Endometrial microvascular endothelial cells (primary cell): ENCODE data around the gene OLFML2A. TPM values are rescaled to one million over a fixed set of nuclear protein-coding genes. Genes with fewer than 3 reads are reported as not detected.
"Not testable (repeated sequence)": the region's sequence is repeated elsewhere in the genome, so short reads cannot be mapped to it uniquely, and the experiment has no call there.

Experiments
- in situ Hi-C: cut with HindIII; loops from 2 replicates; pipeline ENCODE4 v1.10.0; 2017; ENCODE audit warnings: low sequenced_read_pairs, low pct_unique_long_range_greater_than_20kb; ENCODE audit errors: inconsistent ontology term
- total RNA-seq: library from RNA; depleted of rRNA; stranded (reverse); fragments of >200 nt; gene quantifications from one replicate; pipeline ENCODE4 v1.2.3, GENCODE V29; 2015; ENCODE audit errors: inconsistent ontology term

Gene OLFML2A
- total RNA-seq: not detected

DNA sequence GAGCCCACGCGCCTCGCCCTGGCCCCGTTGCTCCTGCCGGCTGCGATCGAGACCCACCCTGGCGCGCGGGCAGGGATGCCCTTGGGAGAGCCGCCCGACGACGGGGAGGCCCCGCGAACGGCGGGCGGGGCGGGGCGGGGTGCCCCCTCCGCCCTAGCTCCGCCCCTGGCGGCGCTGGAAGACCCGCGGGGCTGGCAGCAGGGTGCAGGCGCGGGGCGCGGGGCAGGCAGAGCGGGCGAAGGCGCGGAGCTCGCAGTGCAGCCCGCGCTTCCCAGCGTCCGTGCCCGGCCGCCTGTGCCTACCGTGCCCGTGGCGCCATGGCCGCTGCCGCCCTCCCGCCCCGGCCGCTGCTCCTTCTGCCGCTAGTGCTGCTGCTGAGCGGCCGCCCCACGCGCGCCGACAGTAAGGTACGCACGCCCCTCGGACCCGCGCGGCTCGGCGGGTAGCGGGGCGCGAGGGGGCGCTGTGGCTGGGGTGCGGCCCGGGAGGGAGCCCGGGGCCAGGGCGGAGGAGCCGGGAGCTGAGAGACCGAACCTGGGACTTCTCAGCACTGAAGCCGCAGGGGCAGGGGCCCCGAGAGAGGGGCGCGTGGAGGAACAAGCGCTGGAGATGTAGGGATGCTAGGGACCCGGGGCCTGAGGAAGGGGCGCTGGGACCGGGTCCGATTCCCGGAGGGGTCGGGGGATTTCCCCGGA lies at the start of gene OLFML2A:
Gene OLFML2A (plus strand): TSS at position 180 of the 695 bp plus-strand sequence. CDS start 138 bp downstream, at position 318.
- in situ Hi-C loops: no loop called here

DNA sequence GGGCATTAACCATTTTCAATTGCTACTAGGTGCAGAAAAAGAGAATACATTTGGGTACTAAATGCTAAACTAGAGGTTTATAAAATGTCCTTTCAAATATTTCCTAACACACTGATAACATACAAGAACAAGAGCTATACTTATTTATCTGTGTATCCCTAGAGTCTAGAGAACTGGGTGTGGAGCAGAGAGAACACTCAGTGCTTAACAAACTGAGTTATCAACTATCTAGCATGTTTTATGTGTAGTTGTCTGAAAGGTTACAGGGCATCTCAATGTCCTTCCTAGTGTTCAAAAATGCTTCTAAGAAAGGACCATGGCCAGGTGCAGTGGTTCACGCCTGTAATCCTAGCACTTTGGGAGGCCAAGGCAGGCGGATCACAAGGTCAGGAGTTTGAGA lies 46.2 kb upstream of the OLFML2A start:
- in situ Hi-C loops: no loop called here

DNA sequence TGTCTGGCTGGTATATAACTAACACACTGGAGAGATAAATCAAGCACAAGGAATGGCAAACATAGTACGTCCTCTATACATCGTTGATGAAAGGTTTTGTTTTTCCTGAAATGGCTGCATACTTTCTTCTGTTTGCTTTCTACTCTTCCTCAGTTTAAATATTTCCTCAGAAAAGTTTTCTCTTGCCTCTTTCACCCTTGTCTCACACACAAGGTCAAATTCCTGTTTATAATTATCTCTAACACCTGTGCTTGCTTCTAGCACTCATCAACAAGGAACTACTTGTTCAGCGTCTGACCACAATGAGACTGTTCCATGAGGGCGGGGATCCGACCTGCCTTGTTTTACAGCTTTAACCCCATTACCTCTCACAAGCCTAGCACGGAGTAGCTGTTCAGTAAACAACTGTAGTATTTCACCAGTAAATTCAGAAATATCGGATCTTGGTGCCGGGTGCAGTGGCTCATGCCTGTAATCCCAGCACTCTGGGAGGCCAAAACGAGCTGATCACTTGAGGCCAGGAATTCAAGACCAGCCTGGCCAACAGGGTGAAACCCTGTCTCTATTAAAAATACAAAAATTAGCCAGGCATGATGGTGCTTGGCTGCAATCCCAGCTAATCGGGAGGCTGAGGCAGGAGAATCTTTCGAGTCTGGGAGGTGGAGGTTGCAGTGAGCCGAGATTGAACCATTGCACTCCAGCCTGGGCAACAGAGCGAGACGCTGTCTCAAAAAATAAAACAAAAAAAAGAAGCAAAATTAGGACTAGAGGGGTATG lies 42.8 kb upstream of the OLFML2A start:
- in situ Hi-C loops: no loop called here

DNA sequence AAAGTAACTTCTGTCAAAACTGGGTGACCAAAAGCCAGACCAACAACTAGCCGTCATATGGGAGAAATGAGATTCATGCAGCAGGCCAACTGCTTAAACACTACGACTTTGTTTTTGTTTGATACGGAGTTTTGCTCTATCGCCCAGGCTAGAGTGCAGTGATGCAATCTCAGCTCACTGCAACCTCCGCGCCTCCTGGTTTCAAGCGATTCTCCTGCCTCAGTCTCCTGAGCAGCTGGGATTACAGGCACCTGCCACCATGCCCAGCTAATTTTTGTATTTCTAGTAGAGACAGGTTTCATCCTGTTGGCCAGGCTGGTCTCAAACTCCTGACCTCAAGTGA lies 42.2 kb upstream of the OLFML2A start:
- in situ Hi-C loops: not testable (repeated sequence)

DNA sequence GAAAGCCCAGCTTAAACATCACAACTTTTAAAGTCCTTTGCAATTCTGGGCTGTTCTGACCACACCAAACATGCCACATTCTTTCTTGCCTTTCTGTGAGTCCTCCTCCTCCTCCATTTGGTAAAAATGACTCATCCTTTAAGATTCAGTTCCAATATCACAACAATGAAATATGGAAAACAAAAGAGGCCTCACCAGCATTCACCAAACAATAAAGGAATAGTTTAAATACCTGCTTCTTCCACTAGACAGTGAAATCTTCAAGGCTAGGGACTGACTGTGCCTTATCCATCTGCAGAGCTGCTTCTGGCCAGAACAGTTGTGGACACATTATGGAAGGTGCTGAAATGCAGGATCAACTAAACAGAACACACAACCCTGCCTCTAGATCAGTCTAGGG lies 41.8 kb upstream of the OLFML2A start:
- in situ Hi-C loops: no loop called here

DNA sequence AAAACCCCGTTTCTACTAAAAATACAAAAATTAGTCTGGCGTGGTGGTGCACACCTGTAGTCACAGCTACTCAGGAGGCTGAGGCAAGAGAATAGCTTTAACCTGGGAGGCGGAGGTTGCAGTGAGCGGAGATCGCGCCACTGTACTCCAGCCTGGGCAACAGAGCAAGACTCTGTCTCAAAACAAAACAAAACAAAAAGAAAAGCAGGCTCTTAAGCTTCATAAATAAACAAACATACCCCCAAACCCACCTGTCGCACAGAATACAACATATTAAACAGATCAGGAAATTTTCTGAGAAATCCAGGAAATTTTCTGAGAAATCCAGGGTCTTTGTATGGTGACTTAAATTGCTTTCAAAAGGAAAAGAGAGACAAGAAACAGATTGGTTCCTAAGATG lies 38.9 kb upstream of the OLFML2A start:
- in situ Hi-C loops: not testable (repeated sequence)

DNA sequence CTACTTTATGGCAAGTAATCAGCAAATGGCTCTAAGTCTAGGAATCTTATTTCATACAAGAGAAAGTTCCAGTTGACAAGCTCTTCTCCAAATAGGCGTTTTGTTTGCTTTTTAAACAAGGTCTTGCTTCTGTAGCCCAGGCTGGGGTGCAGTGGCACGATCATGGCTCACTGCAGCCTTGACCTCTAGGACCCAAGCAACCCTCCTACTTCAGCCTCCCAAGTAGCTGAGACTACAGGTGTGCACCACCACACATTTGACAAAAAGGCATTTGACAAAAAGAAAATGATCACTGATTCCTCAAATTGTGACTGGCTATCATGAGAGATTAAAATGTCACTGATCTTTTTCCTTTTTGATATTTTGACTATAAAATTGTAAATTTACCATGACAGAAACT lies 37.6 kb upstream of the OLFML2A start:
- in situ Hi-C loops: no loop called here

DNA sequence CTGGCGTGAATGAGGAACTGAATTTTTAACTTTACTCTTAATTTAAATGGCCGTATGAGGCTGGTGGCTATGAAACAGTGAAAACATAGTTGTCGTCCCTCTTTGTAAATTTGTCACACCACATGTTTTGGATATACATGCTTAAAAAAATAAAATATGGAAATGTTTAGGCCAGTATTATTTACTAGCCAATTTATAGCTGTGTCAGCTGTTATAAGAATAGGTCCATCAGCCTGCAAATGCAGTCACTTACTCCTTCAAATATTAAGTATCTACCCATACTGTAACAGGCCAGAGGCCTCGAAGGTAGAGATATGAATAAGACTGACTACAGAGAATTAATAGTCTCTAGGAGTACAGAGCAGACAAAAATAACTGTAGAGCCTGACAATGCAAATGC lies 35.8 kb upstream of the OLFML2A start:
- in situ Hi-C loops: no loop called here

DNA sequence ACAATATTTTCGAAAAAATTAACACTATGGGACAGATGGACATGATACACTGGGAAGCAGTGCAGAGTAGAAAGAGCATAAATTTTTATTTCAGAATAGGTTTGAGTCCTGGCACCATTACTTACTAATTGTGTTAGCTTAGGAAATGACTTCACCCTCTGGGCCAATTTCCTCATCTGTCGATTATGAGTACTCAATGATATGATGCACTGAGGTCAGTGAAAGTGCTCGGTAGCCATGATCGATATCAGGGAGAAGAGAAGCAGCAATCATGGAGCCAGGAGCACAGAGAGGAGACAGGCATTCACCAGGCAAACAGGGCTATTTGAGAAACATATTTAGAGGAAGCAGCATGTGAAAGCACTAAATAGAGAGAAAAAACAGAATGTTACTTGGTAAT lies 35.3 kb upstream of the OLFML2A start:
- in situ Hi-C loops: no loop called here

DNA sequence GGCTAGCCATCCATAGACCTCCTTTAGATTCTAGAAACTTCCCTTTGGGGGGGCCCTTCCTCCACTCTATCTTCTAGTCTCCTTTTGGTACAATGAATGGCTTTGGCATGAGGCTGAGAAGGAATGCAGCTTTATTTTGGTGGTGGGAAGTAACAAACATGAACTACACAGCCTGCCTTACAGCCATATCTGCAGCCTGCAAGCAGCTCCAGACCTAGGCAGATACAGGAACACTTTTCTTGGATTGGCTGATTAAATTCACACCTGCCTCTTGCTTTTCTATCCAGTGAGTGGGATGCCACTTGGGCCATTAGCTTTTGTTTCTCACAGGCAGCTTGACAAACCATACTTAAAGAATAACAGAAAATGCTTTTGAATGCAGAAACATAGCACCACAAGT lies 34.0 kb upstream of the OLFML2A start:
- in situ Hi-C loops: no loop called here

DNA sequence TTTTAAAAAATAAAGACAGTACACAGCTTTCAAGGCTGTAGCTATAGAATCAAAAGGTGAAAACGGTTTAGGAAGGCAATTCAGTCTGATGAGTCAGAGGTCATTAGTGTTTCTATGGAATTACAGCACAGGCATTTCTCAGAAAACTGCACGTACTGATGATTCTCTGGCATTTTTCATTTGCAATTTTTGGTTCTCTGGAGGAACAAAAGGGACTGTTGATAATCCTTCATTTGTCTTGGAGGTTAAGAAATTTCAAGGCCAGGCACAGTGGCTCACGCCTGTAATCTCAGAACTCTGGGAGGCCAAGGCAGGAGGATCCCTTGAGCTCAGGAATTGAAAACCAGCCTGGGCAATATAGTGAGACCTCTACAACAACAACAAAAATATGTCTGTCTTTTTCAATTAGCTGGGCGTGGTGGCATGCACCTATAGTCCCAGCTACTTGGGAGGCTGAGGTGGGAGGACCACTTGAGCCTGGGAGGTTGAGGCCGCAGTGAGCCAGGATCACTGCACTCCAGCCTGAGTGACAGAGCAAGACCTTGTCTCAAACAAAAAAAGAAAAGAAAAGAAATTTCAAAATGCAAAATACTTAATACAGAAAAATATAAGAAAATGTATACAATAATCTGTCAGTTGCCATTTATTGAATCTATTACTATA lies 33.1 kb upstream of the OLFML2A start:
- in situ Hi-C loops: no loop called here

DNA sequence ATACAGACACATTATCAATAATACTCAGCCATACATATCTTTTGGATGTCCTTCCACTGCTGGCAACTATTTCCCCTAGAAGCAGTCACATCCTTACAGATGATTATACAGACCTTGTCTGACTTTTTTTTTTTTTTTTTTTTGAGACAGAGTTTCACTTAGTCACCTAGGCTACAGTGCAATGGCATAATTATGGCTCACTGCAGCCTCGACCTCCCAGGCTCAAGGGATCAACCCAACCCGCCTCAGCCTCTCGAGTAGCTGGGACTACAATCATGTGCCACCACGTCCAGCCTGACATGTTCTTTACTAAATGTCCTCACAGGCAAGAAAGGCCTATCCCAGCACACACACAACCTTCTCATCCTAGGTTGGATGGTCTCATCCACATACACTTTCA lies 29.9 kb upstream of the OLFML2A start:
- in situ Hi-C loops: no loop called here

DNA sequence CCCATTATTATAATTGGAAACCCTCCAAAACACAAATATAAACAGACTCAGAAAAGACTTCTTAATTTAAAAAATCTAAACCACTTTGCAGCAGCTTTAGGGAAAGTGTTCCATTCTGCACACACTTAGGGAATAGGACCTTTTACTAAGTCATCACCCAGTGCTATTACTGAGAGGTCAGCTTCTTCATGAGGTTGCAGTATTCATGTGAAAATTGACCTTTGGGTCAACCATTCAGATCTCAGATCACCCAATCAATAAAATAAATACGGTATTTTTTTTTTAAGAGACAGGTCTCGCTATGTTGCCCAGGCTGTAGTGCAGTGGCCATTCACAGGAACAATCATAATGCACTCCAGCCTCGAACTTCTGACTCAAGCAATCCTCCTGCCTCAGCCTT lies 27.6 kb upstream of the OLFML2A start:
- in situ Hi-C loops: no loop called here

DNA sequence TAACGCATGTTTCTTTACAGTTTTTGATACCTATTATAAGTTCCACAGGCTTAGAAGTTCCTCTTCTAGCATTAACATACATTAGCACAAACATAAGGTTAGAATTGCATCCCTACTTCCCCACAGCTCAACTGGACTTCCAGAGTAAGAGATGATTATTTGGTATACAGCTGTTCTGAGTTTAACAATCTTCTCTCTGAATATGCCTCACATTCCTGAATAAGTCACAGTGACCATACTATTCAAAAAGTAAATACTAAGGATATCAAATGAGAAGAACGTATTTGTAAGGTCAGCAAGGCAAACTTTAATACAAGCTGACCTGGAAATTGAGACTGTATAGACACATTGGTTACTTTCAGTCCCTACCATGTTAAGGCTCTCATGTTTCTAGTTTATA lies 27.2 kb upstream of the OLFML2A start:
- in situ Hi-C loops: loop anchor here (25.0 kb wide), 2 partner anchors 113 to 438 kb away; partner anchors contain the start of genes ARPC5L, PPP6C, RPL35 and WDR38

DNA sequence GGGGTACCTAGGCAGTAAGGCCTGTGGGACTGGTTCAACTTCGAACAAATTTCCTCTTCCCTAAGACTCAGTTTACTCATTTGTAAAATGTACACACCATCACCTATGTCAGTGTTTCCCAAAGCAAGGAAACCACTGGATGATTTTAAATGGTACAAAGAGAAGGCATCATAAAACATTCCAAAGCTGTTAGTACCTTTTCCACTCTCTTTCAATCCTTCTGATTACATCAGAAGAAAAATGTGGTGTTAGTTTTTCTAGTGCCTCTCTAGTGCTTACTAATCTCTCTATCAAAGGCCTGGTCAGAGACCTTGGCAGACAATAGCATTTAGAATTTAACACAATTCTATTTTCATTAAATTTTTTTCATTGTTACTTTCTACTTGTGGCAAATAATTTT lies 24.0 kb upstream of the OLFML2A start:
- in situ Hi-C loops: loop anchor here (25.0 kb wide), 2 partner anchors 109 to 434 kb away; partner anchors contain the start of genes ARPC5L, PPP6C, RPL35 and WDR38

DNA sequence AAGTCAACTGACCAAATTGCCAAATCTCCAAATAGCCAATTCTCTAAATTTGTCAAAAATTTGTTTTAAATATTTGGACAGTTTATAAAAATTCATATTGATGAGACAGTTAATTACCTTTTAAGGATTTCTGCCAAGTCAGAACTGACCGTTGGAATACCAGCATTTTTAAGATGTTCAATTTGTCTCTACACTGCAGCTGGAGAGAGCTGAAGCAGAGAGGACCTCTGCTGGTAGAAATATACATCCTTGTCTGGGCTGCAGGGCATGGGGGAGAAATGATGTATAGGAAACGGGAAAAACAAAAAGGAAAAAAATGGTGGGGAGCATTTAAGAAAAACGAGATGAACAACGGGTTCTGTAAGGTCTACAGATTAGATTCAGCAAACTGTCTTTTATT lies 22.6 kb upstream of the OLFML2A start:
- in situ Hi-C loops: loop anchor here (25.0 kb wide), 2 partner anchors 108 to 433 kb away; partner anchors contain the start of genes ARPC5L, PPP6C, RPL35 and WDR38

DNA sequence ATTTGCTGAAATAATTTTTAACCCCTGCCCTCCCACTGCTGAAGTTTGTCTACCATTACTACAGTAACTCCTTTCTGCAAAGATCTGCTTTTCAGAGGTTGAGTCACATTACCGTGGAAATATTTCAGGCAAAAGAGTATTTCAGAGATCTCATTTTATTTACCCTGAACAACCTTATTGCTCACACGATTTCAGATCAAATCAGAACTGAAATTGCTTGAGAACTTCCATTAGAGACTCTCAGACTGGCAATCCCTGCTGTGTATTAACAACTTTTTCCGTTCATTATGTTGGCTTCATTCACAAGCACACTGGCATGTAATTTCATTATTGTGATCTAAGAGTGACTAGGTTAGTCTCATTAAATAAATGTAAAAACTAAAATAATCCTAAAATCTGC lies 21.9 kb upstream of the OLFML2A start:
- in situ Hi-C loops: loop anchor here (25.0 kb wide), 2 partner anchors 107 to 432 kb away; partner anchors contain the start of genes ARPC5L, PPP6C, RPL35 and WDR38

DNA sequence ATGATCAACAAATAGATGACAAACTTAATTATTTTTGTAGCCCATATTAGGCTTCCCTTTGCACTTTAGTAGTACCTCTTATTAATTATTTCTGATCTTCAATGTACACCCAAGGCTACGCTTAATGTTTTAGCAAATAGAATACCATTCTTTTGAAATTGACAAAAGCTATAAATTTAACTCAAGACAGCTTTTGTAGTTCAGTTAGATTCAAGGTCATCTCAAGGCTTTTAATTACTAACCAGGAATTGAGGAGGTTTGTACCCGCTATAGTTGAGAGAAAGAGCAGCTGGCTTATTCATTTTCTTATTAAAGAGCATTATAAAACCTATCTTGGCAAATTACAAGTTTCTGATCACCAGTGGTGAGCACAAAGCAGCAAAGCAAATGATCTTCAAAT lies 20.9 kb upstream of the OLFML2A start:
- in situ Hi-C loops: loop anchor here (25.0 kb wide), 2 partner anchors 106 to 431 kb away; partner anchors contain the start of genes ARPC5L, PPP6C, RPL35 and WDR38

DNA sequence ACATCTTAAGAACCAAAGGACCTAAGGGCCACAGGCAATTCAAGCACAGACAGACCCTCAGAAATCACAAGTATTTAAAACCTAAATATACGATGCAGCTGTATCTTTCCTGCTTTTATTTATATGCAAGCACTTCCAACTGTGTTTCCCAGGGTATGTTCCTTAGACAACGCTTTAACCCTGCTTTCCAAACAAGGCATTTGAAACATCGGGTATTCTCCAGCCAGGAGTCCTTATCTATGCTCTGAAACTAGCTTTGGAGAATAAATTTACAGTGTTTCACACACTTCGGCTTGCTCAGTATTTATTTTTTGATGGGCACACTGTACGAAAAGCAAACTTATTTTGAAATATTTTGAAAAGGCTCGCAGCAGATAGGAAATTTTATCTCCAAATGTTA lies 19.3 kb upstream of the OLFML2A start:
- in situ Hi-C loops: loop anchor here (25.0 kb wide), 2 partner anchors 105 to 430 kb away; partner anchors contain the start of genes ARPC5L, PPP6C, RPL35 and WDR38
